ENCODE data around the gene GKN2. TPM values are rescaled to one million over a fixed set of nuclear protein-coding genes. Genes with fewer than 3 reads are reported as not detected.
"Not testable (repeated sequence)": the region's sequence is repeated elsewhere in the genome, so short reads cannot be mapped to it uniquely, and the experiment has no call there.

Gene GKN2
- total RNA-seq, 1 experiment from 2014 or later, result not detected

- no peak for DNase-seq (ENCODE audit: low spot score)
These were observed 8.7 kb upstream of the GKN2 start for GRCh38 chr2:68961380-68961779.

- DNase-seq (ENCODE audit: low spot score), result no peak
These were observed 6.3 kb upstream of the GKN2 start for GRCh38 chr2:68959001-68959400.

DNA sequence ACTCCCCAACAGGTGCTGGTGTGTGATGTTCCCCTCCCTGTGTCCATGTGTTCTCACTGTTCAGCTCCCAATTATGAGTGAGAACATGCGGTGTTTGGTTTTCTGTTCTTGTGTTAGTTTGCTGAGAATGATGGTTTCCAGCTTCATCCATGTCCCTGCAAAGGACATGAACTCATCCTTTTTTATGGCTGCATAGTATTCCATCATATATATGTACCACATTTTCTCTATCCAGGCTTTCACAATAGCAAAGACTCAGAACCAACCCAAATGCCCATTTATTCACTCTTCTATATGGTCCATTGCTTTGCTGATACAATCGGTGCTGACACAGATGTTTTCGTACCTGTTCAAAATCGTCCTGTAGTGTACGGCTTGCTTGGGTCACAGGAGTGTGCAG, 2.7 kb upstream of the GKN2 start:
- not testable (repeated sequence) for DNase-seq (ENCODE audit: low spot score)

- DNase-seq (ENCODE audit: low spot score), result no peak
These were observed 794 bp downstream of the GKN2 start for GRCh38 chr2:68951899-68952298.

DNA sequence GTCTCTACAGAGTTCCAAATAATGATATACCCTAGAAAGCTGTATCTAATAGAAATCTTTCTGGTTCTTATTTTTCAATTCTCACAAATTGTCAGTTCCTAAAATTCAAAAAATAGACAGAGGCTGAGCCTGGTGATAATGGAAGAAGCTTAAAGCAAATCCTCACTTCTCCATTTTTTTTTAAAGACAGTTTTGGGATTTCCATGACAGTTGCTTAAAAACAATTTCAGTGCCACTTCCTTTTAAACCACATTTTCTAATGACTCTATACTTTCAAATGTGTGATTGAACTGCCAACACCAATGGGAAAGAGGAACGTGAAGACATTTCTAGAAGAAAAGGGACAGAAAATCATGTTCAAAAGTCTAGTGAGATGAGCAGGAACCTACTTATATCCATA, 4.0 kb downstream of the GKN2 start:
- no peak for DNase-seq (ENCODE audit: low spot score)

DNA sequence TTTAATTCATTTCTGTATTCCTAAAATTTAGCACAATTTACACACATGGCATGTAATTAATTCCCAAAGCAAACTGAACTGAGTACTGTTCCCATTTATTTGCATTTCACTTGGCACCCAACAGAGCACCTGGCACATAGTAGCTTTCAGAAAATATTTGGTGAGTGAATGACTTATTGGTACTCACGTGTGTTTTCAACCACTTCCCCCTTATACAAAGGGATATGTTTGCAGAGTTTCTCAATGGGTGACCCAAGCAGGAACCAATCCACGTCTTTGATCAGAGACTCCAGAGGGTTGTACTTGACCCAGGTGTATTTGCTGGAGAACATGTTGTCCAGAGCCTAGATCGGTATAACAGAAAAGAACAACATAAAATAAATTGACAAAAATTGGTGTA, 6.6 kb downstream of the GKN2 start:
- no peak for DNase-seq (ENCODE audit: low spot score)

- DNase-seq (ENCODE audit: low spot score), result peak; percentile 68
These were observed 8.8 kb downstream of the GKN2 start for GRCh38 chr2:68943581-68944568.

DNA sequence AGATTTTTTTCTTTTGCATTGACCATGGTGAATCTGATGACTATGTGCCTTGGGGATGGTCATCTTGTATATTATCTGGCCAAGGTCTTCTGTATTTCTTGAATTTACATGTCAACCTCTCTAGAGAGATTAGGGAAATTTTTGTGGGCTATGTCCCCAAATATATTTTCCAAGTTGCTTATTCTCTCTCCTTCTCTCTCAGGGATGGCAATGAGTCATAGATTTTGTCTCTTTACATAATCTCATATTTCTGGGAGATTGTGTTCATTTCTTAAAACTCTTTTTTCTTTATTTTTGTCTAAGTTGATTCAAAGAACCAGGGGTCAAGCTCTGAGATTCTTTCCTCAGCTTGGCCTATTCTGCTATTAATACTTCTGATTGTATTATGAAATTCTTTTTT, 9.9 kb downstream of the GKN2 start:
- DNase-seq (ENCODE audit: low spot score), result no peak

- DNase-seq (ENCODE audit: low spot score), result no peak
These were observed 12.3 kb downstream of the GKN2 start for GRCh38 chr2:68940369-68940768.

- no peak for DNase-seq (ENCODE audit: low spot score)
These were observed 12.7 kb downstream of the GKN2 start for GRCh38 chr2:68939962-68940361.

DNA sequence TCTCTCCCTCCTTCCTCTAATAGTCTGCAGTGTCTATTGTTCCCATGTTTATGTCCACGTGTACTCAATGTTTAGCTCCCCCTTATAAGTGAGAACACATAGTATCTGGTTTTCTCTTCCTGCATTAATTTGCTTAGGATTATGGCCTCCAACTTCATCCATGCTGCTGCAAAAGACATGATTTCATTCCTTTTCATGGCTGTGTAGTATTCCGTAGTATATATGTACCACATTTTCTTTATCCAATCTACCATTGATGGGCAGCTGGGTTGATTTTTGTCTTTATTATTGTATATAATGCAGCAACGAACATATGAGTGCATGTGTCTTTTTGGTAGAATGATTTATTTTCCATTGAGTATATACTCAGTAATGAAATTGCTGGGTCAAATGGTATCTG, 13.8 kb downstream of the GKN2 start:
- DNase-seq (ENCODE audit: low spot score), result no peak

DNA sequence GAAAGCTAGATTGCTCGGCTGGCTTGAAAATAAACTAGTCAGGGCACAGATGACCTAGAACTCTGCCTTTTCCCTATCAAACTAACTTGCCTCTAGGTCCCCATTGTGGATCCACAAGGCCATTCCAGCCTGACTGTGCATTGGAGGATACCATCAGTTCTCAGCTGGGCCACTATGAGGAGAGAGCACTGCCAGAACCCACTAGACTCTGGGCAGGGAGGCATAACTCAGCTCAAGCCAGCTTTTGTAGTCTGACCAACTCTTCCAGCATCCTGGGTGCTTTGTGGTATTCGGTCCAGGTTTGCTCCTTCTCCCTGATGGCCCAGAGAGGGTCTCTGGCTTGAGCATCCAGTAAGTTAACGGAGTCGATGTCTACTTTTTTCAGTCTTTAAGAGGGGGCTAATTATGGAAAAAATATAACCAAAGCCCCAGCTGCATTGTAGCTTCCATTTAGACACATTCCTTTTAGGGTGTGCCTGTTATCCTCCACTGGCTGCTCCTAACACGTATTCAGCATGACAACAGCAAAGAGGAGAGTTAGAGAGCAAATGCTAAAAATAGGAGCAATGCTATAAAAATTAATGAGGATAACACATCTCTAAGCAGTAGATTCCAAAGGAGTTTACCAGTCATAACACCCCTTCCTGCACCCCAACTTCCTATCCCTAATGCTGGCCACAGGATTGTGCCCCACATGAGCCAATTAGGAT, 15.2 kb downstream of the GKN2 start:
- DNase-seq (ENCODE audit: low spot score), result no peak

DNA sequence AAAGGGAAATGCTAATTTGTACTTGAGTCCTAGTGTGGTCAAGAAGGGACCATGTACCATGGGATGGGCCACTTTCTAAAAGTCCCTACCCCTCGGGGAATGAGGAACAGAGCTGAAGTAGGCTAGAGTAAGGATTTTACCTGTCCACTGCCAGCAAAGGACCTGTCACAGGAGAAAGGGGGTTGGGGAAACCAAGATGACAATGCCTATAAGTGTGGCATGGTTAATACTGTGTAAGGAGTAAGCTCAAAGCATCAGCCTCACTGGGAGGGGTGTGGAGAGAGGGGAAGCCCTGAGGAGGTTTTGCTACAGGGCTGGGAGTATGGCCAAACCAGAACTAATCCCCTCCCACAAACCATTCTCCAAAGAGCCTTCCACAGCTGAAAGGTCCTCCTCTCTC, 15.8 kb downstream of the GKN2 start:
- DNase-seq (ENCODE audit: low spot score), result no peak

- no peak for DNase-seq (ENCODE audit: low spot score)
These were observed 16.3 kb downstream of the GKN2 start for GRCh38 chr2:68936427-68936826.

DNA sequence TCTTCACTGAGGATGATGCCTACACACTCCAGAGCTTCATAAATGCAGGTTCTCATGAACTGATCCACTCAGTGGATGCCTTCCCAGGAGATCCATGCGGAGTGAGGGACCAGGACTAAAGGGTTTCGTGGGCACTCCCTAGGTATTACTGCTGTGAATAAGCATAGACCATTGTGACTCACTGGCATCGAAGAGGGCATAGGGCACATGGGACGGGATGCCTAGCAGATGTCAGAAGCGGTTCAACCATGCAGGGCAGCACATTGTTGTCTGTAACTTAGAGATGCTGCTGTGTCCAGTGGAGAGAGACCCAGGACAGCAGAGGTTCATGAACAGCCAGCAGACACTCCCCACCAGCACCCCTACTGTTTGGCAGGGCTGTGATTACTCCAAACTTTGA, 17.2 kb downstream of the GKN2 start:
- no peak for DNase-seq (ENCODE audit: low spot score)

DNA sequence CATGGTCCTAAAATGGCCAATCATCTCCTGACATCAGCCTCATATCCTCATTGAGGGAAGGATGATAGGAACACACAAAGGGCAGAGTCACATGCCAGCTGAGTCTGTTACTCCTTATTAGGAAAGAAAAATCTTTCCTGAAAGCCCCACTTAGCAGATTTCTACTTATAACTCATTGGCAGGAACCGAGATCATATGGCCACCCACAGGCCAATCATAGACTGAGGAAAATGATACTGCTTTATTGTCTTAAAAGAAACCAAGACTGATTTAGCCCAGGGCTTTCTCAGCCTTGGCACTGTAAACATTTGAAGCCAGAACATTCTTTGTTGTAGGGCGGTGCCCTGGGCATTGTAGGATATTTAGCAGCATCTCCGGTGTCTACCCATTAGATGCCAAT, 18.7 kb downstream of the GKN2 start:
- DNase-seq (ENCODE audit: low spot score), result no peak

GRCh38 chr2:68932402-68932801, 20.3 kb downstream of the GKN2 start:
- no peak for DNase-seq (ENCODE audit: low spot score)

GRCh38 chr2:68931799-68932198, 20.9 kb downstream of the GKN2 start:
- DNase-seq (ENCODE audit: low spot score), result no peak

DNA sequence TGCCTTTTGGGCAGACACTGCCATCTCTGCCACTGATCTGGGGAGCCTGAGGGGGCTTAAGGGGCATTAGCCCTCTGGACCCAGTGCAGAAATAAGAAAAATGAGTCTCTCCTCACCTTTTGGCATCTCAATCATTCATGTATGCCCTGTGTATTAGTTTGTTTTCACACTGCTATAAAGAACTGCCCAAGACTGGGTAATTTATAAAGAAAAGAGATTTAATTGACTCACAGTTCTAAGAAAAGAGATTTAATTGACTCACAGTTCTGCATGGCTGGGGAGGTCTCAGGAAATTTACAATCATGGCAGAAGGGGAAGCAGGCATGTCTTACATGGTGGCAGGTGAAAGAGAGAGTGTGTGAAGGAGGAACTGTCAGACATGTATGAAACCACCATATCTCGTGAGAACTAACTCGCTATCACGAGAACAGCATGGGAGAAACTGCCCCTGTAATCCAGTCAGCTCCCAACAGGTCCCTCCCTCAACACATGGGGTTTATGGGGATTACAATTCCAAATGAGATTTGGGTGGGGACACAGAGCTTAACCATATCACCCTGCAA, 21.5 kb downstream of the GKN2 start:
- no peak for DNase-seq (ENCODE audit: low spot score)

DNA sequence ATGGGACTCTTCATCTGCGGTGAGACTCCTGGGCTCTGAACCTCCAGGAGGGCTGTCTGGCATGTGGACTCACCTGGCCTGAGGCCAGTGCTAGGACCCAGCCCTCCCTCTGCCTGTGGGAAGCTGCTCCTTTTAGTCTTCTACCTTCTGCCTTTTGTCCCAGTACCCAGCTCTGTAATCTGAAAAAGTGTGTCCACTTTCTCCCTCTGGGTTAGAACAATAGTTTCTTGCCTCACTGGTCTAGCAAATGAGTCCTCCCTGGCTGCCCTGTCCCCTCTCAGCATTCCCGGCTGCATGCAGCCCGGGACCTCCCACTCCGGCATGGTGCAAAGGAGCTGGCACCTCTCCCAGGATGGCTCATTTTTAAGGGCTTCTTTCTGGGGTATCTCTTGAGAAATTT, 25.9 kb downstream of the GKN2 start:
- DNase-seq (ENCODE audit: low spot score), result no peak

DNA sequence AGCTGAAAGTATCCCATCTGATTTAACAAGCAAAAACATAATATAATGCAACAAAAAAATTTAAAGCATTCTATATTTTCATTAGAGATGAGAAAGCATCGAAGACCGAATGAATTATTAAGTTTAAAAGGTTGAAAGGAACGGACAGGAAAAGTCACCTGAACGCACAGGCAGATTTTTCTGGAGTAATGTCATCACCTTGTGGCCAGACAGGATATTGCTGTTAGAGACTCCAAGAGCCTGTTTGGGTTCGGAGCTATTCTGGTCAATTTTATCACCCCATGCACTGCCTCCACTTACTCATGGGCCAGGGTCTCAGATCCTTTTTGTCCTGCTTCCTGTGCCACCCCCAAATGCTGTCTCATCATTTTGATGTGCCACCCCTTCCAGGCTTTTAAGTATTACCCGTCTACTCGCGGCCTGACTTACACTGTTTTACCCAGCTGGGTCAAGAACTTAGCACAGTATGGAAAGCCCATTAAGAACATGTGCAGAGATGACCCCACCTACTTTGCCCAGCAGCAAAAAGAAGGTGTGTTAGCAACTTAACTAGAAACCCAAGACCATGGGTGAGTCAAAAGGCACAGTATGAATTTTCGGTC, 27.3 kb downstream of the GKN2 start:
- DNase-seq (ENCODE audit: low spot score), result peak; percentile 71

DNA sequence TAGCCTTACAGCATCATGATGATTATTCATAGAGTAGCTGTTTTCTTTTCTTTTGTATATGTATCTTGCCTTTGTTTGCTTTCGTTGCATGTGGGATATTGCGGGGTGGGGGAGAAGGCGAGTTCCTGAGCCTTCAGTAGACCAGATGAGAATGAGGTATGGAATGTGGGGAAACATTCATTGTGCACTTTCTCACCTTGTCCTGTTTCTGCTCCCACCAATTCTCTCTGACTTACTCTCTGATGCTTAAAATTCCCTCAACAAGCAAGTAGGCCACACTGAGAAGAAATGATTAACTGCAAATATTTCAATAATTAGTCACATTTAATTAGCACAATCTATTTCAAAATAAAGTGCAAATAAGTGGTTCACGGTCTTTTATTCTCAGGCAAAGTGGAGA, 31.0 kb downstream of the GKN2 start:
- no peak for DNase-seq (ENCODE audit: low spot score)
